ENCODE measurements around the gene EP400.
"Not testable (repeated sequence)": the region's sequence is repeated elsewhere in the genome, so short reads cannot be mapped to it uniquely, and the experiment has no call there.

DNA sequence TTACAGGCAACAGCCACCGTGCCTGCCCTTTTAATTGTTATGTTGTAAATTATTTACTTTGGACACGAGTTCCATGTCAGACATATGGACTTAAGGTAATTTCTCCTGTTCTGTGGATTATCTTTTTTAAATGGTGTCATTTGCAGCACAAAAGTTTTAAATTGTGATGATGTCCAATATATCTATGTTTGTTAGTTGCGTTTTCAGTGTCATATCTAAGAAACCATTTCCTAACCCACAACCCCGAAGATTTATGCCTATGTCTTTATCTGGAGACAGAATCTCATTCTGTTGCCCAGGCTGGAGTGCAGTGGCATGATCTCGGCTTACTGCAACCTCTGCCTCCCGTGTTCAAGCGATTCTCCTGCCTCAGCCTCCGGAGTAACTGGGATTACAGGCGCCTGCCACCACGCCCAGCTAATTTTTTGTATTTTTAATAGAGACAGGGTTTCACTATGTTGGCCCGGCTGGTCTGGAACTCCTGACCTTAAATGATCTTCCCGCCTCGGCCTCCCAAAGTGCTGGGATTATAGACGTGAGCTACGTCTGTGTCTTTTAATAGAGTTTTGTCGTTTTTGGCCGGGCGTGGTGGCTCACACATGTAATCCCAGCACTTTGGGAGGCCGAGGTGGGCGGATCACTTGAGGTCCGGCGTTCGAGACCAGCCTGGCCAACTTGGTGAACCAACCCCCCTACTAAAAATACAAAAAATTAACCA lies 870 bp upstream of the EP400 start:
- TF ChIP-seq POLR2AphosphoS5 (IDR thresholded peaks at IDR 0.05; ENCODE audit: borderline replicate concordance, low read depth, low read length); EZH2 (IDR thresholded peaks at IDR 0.05); FOXP2 (optimal IDR thresholded peaks at IDR 0.05; ENCODE audit: control extremely low read depth, extremely low read length, insufficient read depth): not testable (repeated sequence)

Data from SK-N-MC (cell line).